OCI-LY7 (cell line): ENCODE data around the gene ASB2. TPM values are rescaled to one million over a fixed set of nuclear protein-coding genes. Genes with fewer than 3 reads are reported as not detected.

ENCODE experiments used
- BruUV-seq: library from RNA; stranded (reverse); fragments of 400-500 nt; replicated peaks from 2 replicates; lab custom pipeline; 2021; lab: Mats Ljungman, UMichigan
- CTCF ChIA-PET: fragments of 300-600 bp; sonication (Branson Sonifier 250); formaldehyde crosslinking; loops from one replicate; lab custom pipeline; 2022; ENCODE audit warnings: antibody characterized with exemption; ENCODE audit not compliant: unreplicated experiment; lab: Charles Lee
- POLR2A ChIA-PET: fragments of 300-600 bp; sonication (Branson Sonifier 250); formaldehyde crosslinking; loops from one replicate; lab custom pipeline; 2022; ENCODE audit warnings: antibody characterized with exemption; lab: Charles Lee
- DNase-seq: peaks from one replicate; pipeline ENCODE4 v3.0.0-alpha.2; 2015; ENCODE audit warnings: low spot score
- H2AFZ ChIP-seq: fragments of 200-600 bp; sonication (generic), shearing (Covaris generic); 2 replicates; pipeline ENCODE4 v1.6.1; 2014; ENCODE audit warnings: mild to moderate bottlenecking, antibody characterized with exemption, low read length, moderate library complexity
- H3K27ac ChIP-seq: fragments of 200-600 bp; sonication (generic); 2 replicates; pipeline ENCODE4 v1.5.1; 2014; ENCODE audit warnings: mixed run types, low read depth, mild to moderate bottlenecking, moderate library complexity, low read length, inconsistent platforms; ENCODE audit not compliant: poor library complexity, severe bottlenecking
- H3K36me3 ChIP-seq: fragments of 200-600 bp; sonication (generic); 2 replicates; pipeline ENCODE4 v1.6.1; 2014; ENCODE audit warnings: mild to moderate bottlenecking, antibody characterized with exemption, low read length, moderate library complexity, mixed read lengths; ENCODE audit not compliant: insufficient read depth
- H3K4me1 ChIP-seq: fragments of 200-600 bp; sonication (generic); 2 replicates; pipeline ENCODE4 v1.5.1; 2014; ENCODE audit warnings: mild to moderate bottlenecking, low read length; ENCODE audit not compliant: insufficient read depth, poor library complexity, severe bottlenecking
- H3K4me2 ChIP-seq: fragments of 200-600 bp; sonication (generic); 2 replicates; pipeline ENCODE4 v1.6.1; 2014; ENCODE audit warnings: mild to moderate bottlenecking, low read length
- H3K4me3 ChIP-seq: fragments of 200-600 bp; sonication (generic); 2 replicates; pipeline ENCODE4 v1.5.1; 2014; ENCODE audit warnings: mild to moderate bottlenecking, low read depth, low read length; ENCODE audit not compliant: poor library complexity, severe bottlenecking
- H3K79me2 ChIP-seq: fragments of 200-600 bp; sonication (generic); 2 replicates; pipeline ENCODE4 v1.6.1; 2016; ENCODE audit warnings: low read depth, mild to moderate bottlenecking, low read length, moderate library complexity, mixed read lengths; ENCODE audit not compliant: insufficient read depth
- H3K9me2 ChIP-seq: fragments of 200-600 bp; sonication (generic); 2 replicates; pipeline ENCODE4 v1.6.1; 2016; ENCODE audit warnings: mild to moderate bottlenecking, low read length, mixed read lengths; ENCODE audit not compliant: insufficient read depth
- H3K9me3 ChIP-seq: fragments of 200-600 bp; sonication (generic); 2 replicates; pipeline ENCODE4 v1.6.1; 2014; ENCODE audit warnings: mild to moderate bottlenecking, mixed run types, low read length, mixed read lengths
- H4K20me1 ChIP-seq: fragments of 200-600 bp; sonication (generic); 2 replicates; pipeline ENCODE4 v1.6.1; 2014; ENCODE audit warnings: mild to moderate bottlenecking, antibody characterized with exemption, low read length, moderate library complexity, mixed read lengths; ENCODE audit not compliant: insufficient read depth
- CTCF ChIP-seq: fragments of 200-600 bp; sonication (generic); conservative IDR thresholded peaks from 2 replicates; pipeline ENCODE4 v1.5.1; 2014; ENCODE audit warnings: mild to moderate bottlenecking, antibody characterized with exemption, low read length, moderate library complexity, mixed read lengths
- EZH2phosphoT487 ChIP-seq: fragments of 200-600 bp; sonication (generic); IDR thresholded peaks from 2 replicates; pipeline ENCODE4 v1.6.1; 2018; ENCODE audit warnings: low read depth, borderline replicate concordance, mild to moderate bottlenecking, mixed run types, antibody characterized with exemption, low read length, moderate library complexity, mixed read lengths
- intact Hi-C: fragments of 100-400 bp; cut with micrococcal nuclease; formaldehyde crosslinking; loops from one replicate; pipeline ENCODE4 v1.10.0; 2022; ENCODE audit not compliant: unreplicated experiment
- total RNA-seq, 2 experiments: library from RNA; depleted of rRNA in 1 of 2; stranded (reverse); fragments of >200 nt in 1 of 2; shearing (Covaris generic) in 1 of 2; gene quantifications; 2 replicates each; pipeline ENCODE4 v1.2.3, GENCODE V29; 2014 to 2022

The ASB2 gene
- total RNA-seq, 2 experiments from 2014 or later = 21.7 to 23.6 TPM

- peak; percentile 22 for DNase-seq
- peak overlapping the region; percentile 37; the same call in 1 of the 2 replicates for H2AFZ ChIP-seq
- ChIA-PET POLR2A (interaction anchor here (1.3 to 6.3 kb wide), 3 partner anchors 8 to 24 kb away, joined by 3 to 70 read pairs (median 14); partner anchors contain the start of gene ASB2), CTCF (no interaction called here)
- intact Hi-C loops = loop anchor here (10.0 kb wide), 1 partner anchor 759 kb away; the partner anchor contains the start of genes GON7 and UBR7
- no peaks in the 10 kb centered on the region for H3K9me3 ChIP-seq
- no peaks in the 10 kb centered on the region for H4K20me1 ChIP-seq
- H3K27ac ChIP-seq = peak overlapping the region; percentile 92
- H3K9me2 ChIP-seq = no peaks in the 10 kb centered on the region
- H3K4me3 ChIP-seq = no peak overlapping the region
- BruUV-seq = no TSS peak
- H3K79me2 ChIP-seq = no peaks in the 10 kb centered on the region
- H3K36me3 ChIP-seq = no peaks in the 10 kb centered on the region
- H3K4me1 ChIP-seq = peaks cover 81% of the 10 kb centered on the region
- H3K4me2 ChIP-seq = peak overlapping the region; percentile 69
- no peak for TF ChIP-seq CTCF
- no peak for TF ChIP-seq EZH2phosphoT487
Observed at GRCh38 chr14:93963692-93964091, 12.7 kb downstream of the ASB2 start.

GRCh38 chr14:93962701-93963601 is 13.4 kb downstream of the ASB2 start:
- Histone ChIP-seq H3K9me2 (no peaks in the 10 kb centered on the region), H3K36me3 (no peaks in the 10 kb centered on the region), H2AFZ (peak overlapping the region; percentile 37; the same call in 1 of the 2 replicates), H3K9me3 (no peaks in the 10 kb centered on the region), H3K27ac (peak overlapping the region; percentile 92), H3K4me3 (peak overlapping the region; percentile 51), H3K4me1 (peaks cover 81% of the 10 kb centered on the region), H3K79me2 (no peaks in the 10 kb centered on the region), H4K20me1 (no peaks in the 10 kb centered on the region), H3K4me2 (peak overlapping the region; percentile 69)
- peak; percentile 90 for DNase-seq
- ChIA-PET POLR2A (interaction anchor here (1.3 to 6.3 kb wide), 4 partner anchors 7 to 23 kb away, joined by 3 to 70 read pairs (median 10); partner anchors contain the start of gene ASB2), CTCF (interaction anchor here (0.6 to 1.0 kb wide), 3 partner anchors 8 to 23 kb away, joined by 3 to 4 read pairs (median 3); no protein-coding TSS in a partner anchor)
- TF ChIP-seq EZH2phosphoT487 (no peak), CTCF (no peak)
- TSS peak; percentile 72 for BruUV-seq
- intact Hi-C loops = loop anchor here (10.0 kb wide), 1 partner anchor 758 kb away; the partner anchor contains the start of genes GON7 and UBR7
